Thyroid gland (tissue), 4 donors: ENCODE results near the gene INSC.

Experiments
- CTCF ChIP-seq, 6 experiments: fragments of 200-600 bp in 3 of 6; fragments of 450-650 bp in 3 of 6; sonication (generic) in 3 of 6; IDR thresholded peaks; one replicate each; pipeline ENCODE4 v1.5.1; 2016 to 2019; ENCODE audit warnings: antibody characterized with exemption in 6 of 6, mild to moderate bottlenecking in 2 of 6, inconsistent platforms in 1 of 6, moderate library complexity in 1 of 6
- POLR2A ChIP-seq, 2 donors: fragments of 450-650 bp; IDR thresholded peaks; one replicate each; pipeline ENCODE4 v1.6.1; 2017; ENCODE audit warnings: antibody characterized with exemption in 2 of 2, mild to moderate bottlenecking in 2 of 2, moderate library complexity in 1 of 2

GRCh38 chr11:15171956-15172355, 57.2 kb downstream of the INSC start:
- TF ChIP-seq CTCF (IDR thresholded peaks at IDR 0.05) (no peak), POLR2A (IDR thresholded peaks at IDR 0.05) (no peak)
